Measurements from ENCODE around the gene KLHDC10. TPM values are rescaled to one million over a fixed set of nuclear protein-coding genes. Genes with fewer than 3 reads are reported as not detected.
"Not testable (repeated sequence)": the region's sequence is repeated elsewhere in the genome, so short reads cannot be mapped to it uniquely, and the experiment has no call there.

KLHDC10 gene
- 24.1 TPM for total RNA-seq
- long read RNA-seq, full-length matches to known transcripts, result 2 of 16 reads
- long read RNA-seq, partial matches to known transcripts, result 1 of 16 reads
- long read RNA-seq, other reads (novel, unspliced or antisense), result 13 of 16 reads

DNA sequence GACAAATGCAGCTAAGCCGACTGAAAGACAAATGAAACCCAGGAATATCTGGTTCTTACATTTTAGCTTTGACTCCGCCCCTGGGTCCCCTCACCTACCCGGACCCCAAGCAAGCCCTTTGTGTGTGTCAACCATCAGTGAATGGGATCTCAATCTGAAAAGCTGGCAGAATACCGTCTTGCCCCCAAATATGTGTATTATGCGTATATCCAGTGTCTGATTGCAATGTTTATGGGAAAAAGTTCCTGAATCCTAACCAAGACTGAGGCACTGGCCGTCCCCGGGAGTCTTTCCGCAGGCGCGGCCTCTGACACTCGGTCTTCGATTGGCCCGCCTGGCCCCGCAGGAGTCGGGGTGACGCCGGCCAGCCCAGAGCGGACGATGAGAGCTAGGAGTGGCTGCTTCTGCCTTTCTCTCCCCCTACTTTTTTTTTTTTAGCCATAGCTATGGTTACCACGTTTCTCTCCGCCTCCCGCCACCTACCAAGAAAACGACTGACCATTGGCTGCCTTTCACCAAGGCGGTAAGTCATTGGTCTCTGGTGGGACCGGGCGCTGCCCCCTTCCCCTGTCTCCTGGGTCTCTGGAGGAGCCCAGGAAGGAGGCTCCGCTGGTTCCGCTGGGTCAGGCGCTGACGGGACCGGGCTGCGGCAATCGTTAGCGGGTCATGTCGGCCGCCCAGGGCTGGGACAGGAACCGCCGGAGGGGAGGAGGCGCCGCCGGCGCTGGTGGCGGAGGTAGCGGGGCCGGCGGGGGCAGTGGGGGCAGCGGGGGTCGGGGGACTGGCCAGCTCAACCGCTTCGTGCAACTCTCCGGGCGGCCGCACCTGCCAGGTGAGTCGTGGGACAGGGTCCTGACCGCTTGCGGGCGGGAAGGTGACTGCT lies at the start of gene KLHDC10:
Gene KLHDC10 (plus strand): TSS at position 557 of the 883 bp plus-strand sequence. CDS start 110 bp downstream, at position 667.
- peak; percentile 98 for ATAC-seq (ENCODE audit: poor library complexity)
- intact Hi-C loops (cut with DNase I), result loop anchor here (5.0 to 10.0 kb wide), 2 partner anchors 685 to 762 kb away; no protein-coding TSS in a partner anchor
- DNase-seq, result peak; percentile 98

DNA sequence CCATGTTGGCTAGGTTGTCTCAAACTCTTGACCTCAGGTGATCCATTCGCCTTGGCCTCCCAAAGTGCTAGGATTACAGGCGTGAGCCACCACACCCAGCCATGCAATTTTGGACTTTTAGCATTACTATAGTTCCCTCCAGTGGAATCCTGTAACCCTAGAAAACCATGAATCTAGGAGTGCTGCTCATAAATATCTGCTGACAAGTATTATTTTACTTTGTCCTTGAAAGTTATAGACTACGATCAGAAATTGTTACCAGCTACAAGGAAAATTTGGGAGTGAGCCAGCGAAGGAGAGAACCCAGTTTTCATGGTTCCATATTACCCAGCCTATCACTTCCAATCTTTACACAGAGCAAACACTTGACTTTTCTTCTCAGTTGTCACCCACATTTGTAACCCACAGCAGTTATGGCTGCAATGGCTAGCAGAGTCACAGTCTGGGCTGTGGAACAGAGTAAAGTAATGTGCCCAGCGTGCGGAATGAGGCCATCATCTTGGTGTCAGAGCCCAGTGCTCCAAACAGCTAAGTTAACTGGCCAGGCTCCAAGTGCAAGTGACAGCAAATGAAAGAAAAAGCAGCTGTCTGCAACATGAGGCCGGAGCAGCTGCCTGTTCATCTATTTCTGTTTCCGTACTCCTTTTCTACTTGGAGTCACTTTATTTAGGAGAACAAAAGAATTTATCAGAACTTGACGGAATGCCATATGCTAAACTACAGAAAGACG lies 49.1 kb upstream of the KLHDC10 start:
- DNase-seq (peak; percentile 52), ATAC-seq (ENCODE audit: poor library complexity) (peak; percentile 79)
- intact Hi-C loops (cut with DNase I), result no loop called here

DNA sequence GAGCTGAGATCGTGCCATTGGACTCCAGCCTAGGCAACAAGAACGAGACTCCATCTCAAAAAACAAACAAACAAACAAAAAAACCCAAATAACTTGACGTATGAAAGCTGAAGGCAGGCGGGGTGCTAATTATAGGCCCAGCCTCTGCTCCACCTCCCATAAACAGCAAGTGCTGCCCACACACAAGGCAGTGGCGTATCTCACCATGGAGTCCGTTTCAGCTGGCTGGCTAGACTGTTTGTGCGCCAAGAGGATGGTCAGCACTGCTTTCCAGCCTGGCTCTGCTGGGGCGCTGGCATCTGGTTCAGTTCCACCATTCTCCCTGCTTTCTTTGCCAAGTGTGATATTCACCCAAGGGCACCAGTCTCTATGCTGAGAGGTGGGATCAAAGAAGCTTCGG lies 48.2 kb upstream of the KLHDC10 start:
- DNase-seq (peak; percentile 57), ATAC-seq (ENCODE audit: poor library complexity) (peak; percentile 90)
- intact Hi-C loops (cut with DNase I), result no loop called here

GRCh38 chr7:130022623-130023175 lies 47.6 kb upstream of the KLHDC10 start:
- DNase-seq, result no peak
- intact Hi-C loops (cut with DNase I), result no loop called here
- no peak for ATAC-seq (ENCODE audit: poor library complexity)

GRCh38 chr7:130024390-130024789 lies 45.9 kb upstream of the KLHDC10 start:
- DNase-seq, result no peak
- intact Hi-C loops (cut with DNase I), result no loop called here
- ATAC-seq (ENCODE audit: poor library complexity), result no peak

- ATAC-seq (ENCODE audit: poor library complexity) (no peak), DNase-seq (no peak)
- intact Hi-C loops (cut with DNase I), result no loop called here
Observed at GRCh38 chr7:130032698-130033097, 37.6 kb upstream of the KLHDC10 start.

DNA sequence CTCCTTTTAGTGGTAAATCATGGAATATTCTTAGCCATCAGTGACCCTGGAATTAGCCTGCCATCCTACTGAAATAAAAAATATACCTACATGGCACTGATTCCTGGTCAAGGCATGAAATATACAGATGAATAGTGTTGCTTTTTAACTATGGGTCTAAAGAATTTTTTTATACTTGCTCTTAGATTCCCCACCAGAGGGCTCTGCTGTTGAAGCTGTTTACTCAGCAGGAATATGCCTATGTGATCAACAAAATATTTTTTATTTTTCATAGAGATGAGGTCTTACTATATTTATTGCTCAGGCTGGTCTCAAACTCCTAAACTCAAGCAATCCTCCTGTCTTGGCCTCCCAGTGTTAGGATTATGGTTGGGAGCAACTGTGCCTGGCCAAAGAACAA lies 32.6 kb upstream of the KLHDC10 start:
- no peak for ATAC-seq (ENCODE audit: poor library complexity)
- DNase-seq, result no peak
- intact Hi-C loops (cut with DNase I), result no loop called here

- intact Hi-C loops (cut with DNase I), result no loop called here
- DNase-seq (no peak), ATAC-seq (ENCODE audit: poor library complexity) (no peak)
Observed at GRCh38 chr7:130040576-130040975, 29.8 kb upstream of the KLHDC10 start.

- intact Hi-C loops (cut with DNase I), result no loop called here
- DNase-seq (no peak), ATAC-seq (ENCODE audit: poor library complexity) (no peak)
Observed at GRCh38 chr7:130047831-130048230, 22.5 kb upstream of the KLHDC10 start.

- ATAC-seq (ENCODE audit: poor library complexity) (no peak), DNase-seq (no peak)
- intact Hi-C loops (cut with DNase I), result no loop called here
Observed at GRCh38 chr7:130048906-130049305, 21.4 kb upstream of the KLHDC10 start.

- ATAC-seq (ENCODE audit: poor library complexity); intact Hi-C loops (cut with DNase I): not testable (repeated sequence)
Observed at GRCh38 chr7:130052250-130052649, 18.1 kb upstream of the KLHDC10 start.

GRCh38 chr7:130055198-130055597 lies 15.1 kb upstream of the KLHDC10 start:
- intact Hi-C loops (cut with DNase I); DNase-seq; ATAC-seq (ENCODE audit: poor library complexity): not testable (repeated sequence)

More at GRCh38 chr7:130052250-130052649, 18.1 kb upstream of the KLHDC10 start:
- DNase-seq, result not testable (repeated sequence)

- DNase-seq (no peak), ATAC-seq (ENCODE audit: poor library complexity) (no peak)
- intact Hi-C loops (cut with DNase I), result no loop called here
Observed at GRCh38 chr7:130062246-130062645, 8.1 kb upstream of the KLHDC10 start.

DNA sequence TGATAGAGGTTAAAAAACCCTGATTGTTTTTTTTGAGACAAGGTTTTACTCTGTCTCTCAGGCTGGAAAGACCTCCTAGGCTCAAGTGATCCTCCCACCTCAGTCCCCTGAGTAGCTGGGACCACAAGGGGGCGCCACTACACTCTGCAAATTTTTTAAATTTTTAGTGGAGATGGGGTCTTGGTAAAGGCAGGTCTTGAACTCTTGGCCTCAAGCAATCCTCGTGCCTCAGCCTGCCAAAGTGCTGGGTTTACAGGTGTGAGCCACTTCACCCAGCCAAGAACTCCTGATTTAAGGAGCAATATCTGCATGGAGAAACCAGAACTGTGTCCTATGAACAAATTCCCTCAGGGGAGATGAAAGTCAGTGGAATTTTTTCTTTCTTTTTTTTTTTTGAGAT lies 7.3 kb upstream of the KLHDC10 start:
- ATAC-seq (ENCODE audit: poor library complexity), result no peak
- intact Hi-C loops (cut with DNase I), result no loop called here
- no peak for DNase-seq

- intact Hi-C loops (cut with DNase I); ATAC-seq (ENCODE audit: poor library complexity); DNase-seq: not testable (repeated sequence)
Observed at GRCh38 chr7:130064580-130064926, 5.8 kb upstream of the KLHDC10 start.

GRCh38 chr7:130065500-130066152 lies 4.7 kb upstream of the KLHDC10 start:
- intact Hi-C loops (cut with DNase I), result no loop called here
- no peak for DNase-seq
- no peak for ATAC-seq (ENCODE audit: poor library complexity)

GRCh38 chr7:130069179-130069977 lies 956 bp upstream of the KLHDC10 start:
- intact Hi-C loops (cut with DNase I), result no loop called here
- ATAC-seq (ENCODE audit: poor library complexity) (no peak), DNase-seq (no peak)

Measured in Right ventricle myocardium superior (tissue), 1 donor.